K562 (cell line): ENCODE data around the gene C2CD2L. TPM values are rescaled to one million over a fixed set of nuclear protein-coding genes. Genes with fewer than 3 reads are reported as not detected.

Experiments used
- BRD4 ChIP-seq: fragments of 200-600 bp; sonication (generic); IDR thresholded peaks from 2 replicates; pipeline ENCODE4 v1.6.1; 2017; ENCODE audit warnings: inconsistent platforms
- BRF1 ChIP-seq: IDR thresholded peaks from 3 replicates; pipeline ENCODE4 v1.6.1; 2011; ENCODE audit warnings: borderline replicate concordance, mild to moderate bottlenecking; ENCODE audit not compliant: insufficient read length; ENCODE audit errors: extremely low read depth
- CCNT2 ChIP-seq: IDR thresholded peaks from 2 replicates; pipeline ENCODE4 v1.6.1; 2011; ENCODE audit warnings: borderline replicate concordance, low read depth, mild to moderate bottlenecking, moderate library complexity, mixed read lengths, low read length; ENCODE audit not compliant: insufficient read length; ENCODE audit errors: extremely low read depth
- HNRNPUL1 ChIP-seq: fragments of 200-400 bp; formaldehyde crosslinking; IDR thresholded peaks from 2 replicates; pipeline ENCODE4 v1.6.1; 2017; ENCODE audit warnings: low read length
- KLF13 ChIP-seq: fragments of 450-650 bp; IDR thresholded peaks from 2 replicates; pipeline ENCODE4 v1.6.1; 2016; ENCODE audit warnings: missing genetic modification characterization, low read depth, mild to moderate bottlenecking, missing compliant biosample characterization, moderate library complexity, borderline replicate concordance
- MEF2D ChIP-seq: conservative IDR thresholded peaks from 2 replicates; pipeline ENCODE4 v1.6.1; 2016; ENCODE audit warnings: low read depth, missing genetic modification characterization, missing compliant biosample characterization
- MYNN ChIP-seq, 2 experiments: sonication (generic); formaldehyde crosslinking in 1 of 2; IDR thresholded peaks; 2 replicates each; pipeline versions ENCODE4 v1.5.0 to v1.6.1; 2016 to 2020; ENCODE audit warnings: antibody characterized with exemption in 1 of 2, missing genetic modification reagents in 1 of 2
- PHF8 ChIP-seq: fragments of 200-600 bp; sonication (generic); IDR thresholded peaks from 2 replicates; pipeline ENCODE4 v1.6.1; 2012; ENCODE audit warnings: mixed run types, mild to moderate bottlenecking, inconsistent platforms, low read length, moderate library complexity, borderline replicate concordance
- PHTF2 ChIP-seq: fragments of 250-450 bp; sonication (Bioruptor Pico); IDR thresholded peaks from 2 replicates; pipeline ENCODE4 v1.5.0; 2021; ENCODE audit warnings: mild to moderate bottlenecking
- SMARCA4 ChIP-seq: fragments of 450-650 bp; IDR thresholded peaks from 2 replicates; pipeline ENCODE4 v1.6.1; 2016
- TAF15 ChIP-seq: fragments of 200-400 bp; formaldehyde crosslinking; IDR thresholded peaks from 2 replicates; pipeline ENCODE4 v1.6.1; 2017; ENCODE audit warnings: mild to moderate bottlenecking, low read depth, low read length, moderate library complexity
- VEZF1 ChIP-seq: fragments of 200-800 bp; sonication (Bioruptor generic); IDR thresholded peaks from 2 replicates; pipeline ENCODE4 v1.6.1; 2017; ENCODE audit warnings: missing genetic modification characterization, missing compliant biosample characterization
- ZBTB17 ChIP-seq: fragments of 450-650 bp; formaldehyde crosslinking; IDR thresholded peaks from 2 replicates; pipeline ENCODE4 v1.4.0; 2020; ENCODE audit warnings: mild to moderate bottlenecking
- ZNF143 ChIP-seq: sonication (generic); formaldehyde crosslinking; IDR thresholded peaks from 2 replicates; pipeline ENCODE4 v1.9.0; 2022; ENCODE audit warnings: mild to moderate bottlenecking, missing genetic modification reagents
- ZNF146 ChIP-seq: IDR thresholded peaks from one replicate; pipeline ENCODE4 v1.6.1; 2018; ENCODE audit warnings: missing compliant biosample characterization; ENCODE audit not compliant: unreplicated experiment
- ZNF699 ChIP-seq: fragments of 250-450 bp; sonication (Bioruptor Pico); IDR thresholded peaks from 2 replicates; pipeline ENCODE4 v1.8.0; 2021; ENCODE audit warnings: mild to moderate bottlenecking, moderate library complexity; ENCODE audit not compliant: insufficient replicate concordance
- ZNF79 ChIP-seq: fragments of 250-450 bp; sonication (Bioruptor Pico); IDR thresholded peaks from 2 replicates; pipeline ENCODE4 v1.4.0; 2020; ENCODE audit warnings: low read depth, mild to moderate bottlenecking, moderate library complexity
- polyA plus RNA-seq, 8 experiments: library from polyadenylated mRNA; depleted of rRNA in 4 of 8; stranded (reverse) in 5 of 8; unstranded in 3 of 8; fragments of >200 nt; fragmentation: Nextera tagmentation in 2 of 8; fragmentation: Illumina TruSeq in 1 of 8; extraction: Ambion mirVana in 2 of 8; extraction: Trizol in 1 of 8; gene quantifications; 2 replicates each; pipeline versions ENCODE4 v1.2.1 to v1.2.3, GENCODE V29; 2011 to 2014; ENCODE audit warnings: inconsistent platforms in 1 of 8, missing spikeins in 1 of 8
- total RNA-seq, 7 experiments: library from RNA; depleted of rRNA in 6 of 7; stranded (reverse); fragments of >200 nt in 6 of 7; fragmentation: Illumina TruSeq in 2 of 7; extraction: Trizol in 2 of 7; gene quantifications; 2 replicates each; pipeline versions ENCODE4 v1.2.1 to v1.2.3, GENCODE V29; 2011 to 2021; ENCODE audit warnings: low replicate concordance in 1 of 7
- TF ChIP-seq, protein P1 (sequence below), 2 experiments: fragments of 450-650 bp in 1 of 2; sonication (generic) in 1 of 2; formaldehyde crosslinking in 1 of 2; IDR thresholded peaks; 2 replicates each; pipeline versions ENCODE4 v1.7.1 to v1.9.0; 2016 to 2022; ENCODE audit warnings: inconsistent platforms in 1 of 2, mild to moderate bottlenecking in 1 of 2, missing genetic modification reagents in 1 of 2

Gene C2CD2L
- total and polyA plus RNA-seq, 9 of the 15 experiments (the other 6 are each of a cell fraction or from before 2014, with no cell fraction given), result 0.66 to 41.2 (median 14.8) TPM

GRCh38 chr11:119087747-119088241, 19.4 kb upstream of the C2CD2L start (continued):
- no peak for TF ChIP-seq ZNF146 (CRISPR knock-in tag)
- TF ChIP-seq CCNT2, result peak; percentile 99
- peak; percentile 88 for TF ChIP-seq VEZF1 (CRISPR knock-in tag)
- TF ChIP-seq, protein P1, sequence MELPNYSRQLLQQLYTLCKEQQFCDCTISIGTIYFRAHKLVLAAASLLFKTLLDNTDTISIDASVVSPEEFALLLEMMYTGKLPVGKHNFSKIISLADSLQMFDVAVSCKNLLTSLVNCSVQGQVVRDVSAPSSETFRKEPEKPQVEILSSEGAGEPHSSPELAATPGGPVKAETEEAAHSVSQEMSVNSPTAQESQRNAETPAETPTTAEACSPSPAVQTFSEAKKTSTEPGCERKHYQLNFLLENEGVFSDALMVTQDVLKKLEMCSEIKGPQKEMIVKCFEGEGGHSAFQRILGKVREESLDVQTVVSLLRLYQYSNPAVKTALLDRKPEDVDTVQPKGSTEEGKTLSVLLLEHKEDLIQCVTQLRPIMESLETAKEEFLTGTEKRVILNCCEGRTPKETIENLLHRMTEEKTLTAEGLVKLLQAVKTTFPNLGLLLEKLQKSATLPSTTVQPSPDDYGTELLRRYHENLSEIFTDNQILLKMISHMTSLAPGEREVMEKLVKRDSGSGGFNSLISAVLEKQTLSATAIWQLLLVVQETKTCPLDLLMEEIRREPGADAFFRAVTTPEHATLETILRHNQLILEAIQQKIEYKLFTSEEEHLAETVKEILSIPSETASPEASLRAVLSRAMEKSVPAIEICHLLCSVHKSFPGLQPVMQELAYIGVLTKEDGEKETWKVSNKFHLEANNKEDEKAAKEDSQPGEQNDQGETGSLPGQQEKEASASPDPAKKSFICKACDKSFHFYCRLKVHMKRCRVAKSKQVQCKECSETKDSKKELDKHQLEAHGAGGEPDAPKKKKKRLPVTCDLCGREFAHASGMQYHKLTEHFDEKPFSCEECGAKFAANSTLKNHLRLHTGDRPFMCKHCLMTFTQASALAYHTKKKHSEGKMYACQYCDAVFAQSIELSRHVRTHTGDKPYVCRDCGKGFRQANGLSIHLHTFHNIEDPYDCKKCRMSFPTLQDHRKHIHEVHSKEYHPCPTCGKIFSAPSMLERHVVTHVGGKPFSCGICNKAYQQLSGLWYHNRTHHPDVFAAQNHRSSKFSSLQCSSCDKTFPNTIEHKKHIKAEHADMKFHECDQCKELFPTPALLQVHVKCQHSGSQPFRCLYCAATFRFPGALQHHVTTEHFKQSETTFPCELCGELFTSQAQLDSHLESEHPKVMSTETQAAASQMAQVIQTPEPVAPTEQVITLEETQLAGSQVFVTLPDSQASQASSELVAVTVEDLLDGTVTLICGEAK (IDR thresholded peaks at IDR 0.05), result no peak
- TF ChIP-seq, protein P1 (CRISPR knock-in tag; IDR thresholded peaks at IDR 0.05), result no peak
- peak; percentile 31; the same call in 1 of the 2 replicates for TF ChIP-seq MEF2D (tag)
- TF ChIP-seq PHF8, result peak; percentile 27; the same call in 1 of the 2 replicates
- TF ChIP-seq TAF15, result no peak
- peak; percentile 98 for TF ChIP-seq SMARCA4
- no peak for TF ChIP-seq ZNF699 (CRISPR knock-in tag)
- no peak for TF ChIP-seq BRF1
- TF ChIP-seq MYNN (IDR thresholded peaks at IDR 0.05), result peak; percentile 98
- no peak for TF ChIP-seq MYNN (CRISPR knock-in tag; IDR thresholded peaks at IDR 0.05)
- TF ChIP-seq KLF13, result peak; percentile 48; the same call in 1 of the 2 replicates
- TF ChIP-seq ZNF143, result no peak
- TF ChIP-seq BRD4, result no peak
- TF ChIP-seq ZNF79 (CRISPR knock-in tag), result no peak
- no peak for TF ChIP-seq HNRNPUL1
- no peak for TF ChIP-seq PHTF2 (CRISPR knock-in tag)
- TF ChIP-seq ZBTB17 (CRISPR knock-in tag), result peak; percentile 71; the same call in 1 of the 2 replicates
